PC-3 (cell line): ENCODE results near the gene TBC1D2.

Experiments used
- CTCF ChIP-seq: fragments of 300-600 bp; sonication (generic); conservative IDR thresholded peaks from 2 replicates; pipeline ENCODE4 v1.5.1; 2017; ENCODE audit warnings: antibody characterized with exemption, low read depth, mild to moderate bottlenecking, low read length
- EZH2 ChIP-seq: fragments of 300-600 bp; sonication (generic); IDR thresholded peaks from one replicate; pipeline ENCODE4 v1.6.1; 2017; ENCODE audit warnings: antibody characterized with exemption, mild to moderate bottlenecking, low read length; ENCODE audit not compliant: unreplicated experiment

GRCh38 chr9:98168153-98168780, 87.2 kb downstream of the TBC1D2 start:
- TF ChIP-seq CTCF (no peak), EZH2 (no peak)
